Measurements from ENCODE around the gene SNHG17.

- no peak for TF ChIP-seq CTCF (IDR thresholded peaks at IDR 0.05)
- TF ChIP-seq POLR2A (IDR thresholded peaks at IDR 0.05): no peak
Measured at GRCh38 chr20:38434301-38434741, 807 bp downstream of the SNHG17 start.
